T-helper 22 cell (primary cell): ENCODE measurements around the gene KCNH2.

Experiments used
- DNase-seq: peaks from one replicate; pipeline ENCODE4 v3.0.0-alpha.2; 2020; ENCODE audit warnings: low read depth

The KCNH2 gene

DNA sequence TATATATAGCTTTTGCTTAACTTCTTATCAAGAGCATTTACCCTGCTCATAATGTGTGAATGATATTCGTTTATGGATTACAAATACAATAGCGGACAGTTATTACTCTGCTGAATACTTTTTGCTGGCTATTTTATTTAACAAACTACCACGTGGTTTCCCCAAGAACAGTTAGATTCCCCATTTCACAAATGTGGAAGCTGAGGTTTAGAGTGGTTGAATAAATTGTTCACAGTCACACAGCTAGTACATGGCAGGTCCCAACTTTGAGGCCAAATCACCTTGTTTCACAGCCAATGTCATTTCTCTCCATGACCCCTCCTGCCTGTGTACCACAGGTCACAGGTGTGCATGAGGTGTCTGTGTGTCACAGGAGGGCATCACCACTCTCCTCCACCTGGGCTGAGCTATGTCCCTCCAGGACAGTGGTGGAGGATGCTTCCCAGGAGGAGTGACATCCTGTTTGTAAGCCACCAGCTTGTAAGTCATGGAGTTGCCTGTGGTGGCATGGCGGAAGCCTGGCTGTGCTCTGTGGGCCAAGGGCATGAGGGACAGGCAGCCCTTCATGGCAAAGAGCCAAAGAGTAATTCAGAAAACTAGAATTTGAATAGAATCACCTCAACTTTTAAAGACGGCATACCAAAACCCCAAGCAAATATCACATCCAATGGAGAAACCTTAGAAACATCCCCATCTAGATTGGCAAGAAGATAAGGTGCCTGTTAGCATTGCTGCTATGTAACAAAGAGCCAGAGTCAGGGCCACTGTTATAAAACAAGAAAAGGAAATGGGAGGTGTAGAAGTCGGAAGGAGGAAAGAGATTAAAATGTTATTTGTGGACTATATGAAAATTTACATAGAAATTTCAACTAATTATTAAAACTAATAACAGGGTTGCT is 73.9 kb downstream of the KCNH2 start:
- DNase-seq, result no peak

DNA sequence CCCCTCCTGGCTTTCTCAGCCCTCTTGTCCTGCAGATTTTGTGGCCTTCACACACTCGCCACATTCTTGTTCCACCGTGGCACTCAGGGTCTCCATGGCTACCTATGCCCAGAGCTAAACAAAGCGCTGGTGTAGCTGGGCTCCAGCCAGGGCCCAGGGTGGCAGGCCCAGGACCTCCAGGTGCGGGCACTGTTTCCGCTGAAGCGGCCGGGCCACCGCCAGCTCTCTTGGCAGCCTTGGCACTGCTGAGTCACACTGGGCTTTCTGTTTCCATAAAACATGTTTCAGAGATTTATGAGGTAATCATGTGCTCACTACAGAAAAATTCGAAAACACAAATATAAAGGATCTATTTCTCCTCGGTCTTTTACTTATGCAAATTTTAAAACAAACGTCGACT is 74.5 kb downstream of the KCNH2 start:
- no peak for DNase-seq

DNA sequence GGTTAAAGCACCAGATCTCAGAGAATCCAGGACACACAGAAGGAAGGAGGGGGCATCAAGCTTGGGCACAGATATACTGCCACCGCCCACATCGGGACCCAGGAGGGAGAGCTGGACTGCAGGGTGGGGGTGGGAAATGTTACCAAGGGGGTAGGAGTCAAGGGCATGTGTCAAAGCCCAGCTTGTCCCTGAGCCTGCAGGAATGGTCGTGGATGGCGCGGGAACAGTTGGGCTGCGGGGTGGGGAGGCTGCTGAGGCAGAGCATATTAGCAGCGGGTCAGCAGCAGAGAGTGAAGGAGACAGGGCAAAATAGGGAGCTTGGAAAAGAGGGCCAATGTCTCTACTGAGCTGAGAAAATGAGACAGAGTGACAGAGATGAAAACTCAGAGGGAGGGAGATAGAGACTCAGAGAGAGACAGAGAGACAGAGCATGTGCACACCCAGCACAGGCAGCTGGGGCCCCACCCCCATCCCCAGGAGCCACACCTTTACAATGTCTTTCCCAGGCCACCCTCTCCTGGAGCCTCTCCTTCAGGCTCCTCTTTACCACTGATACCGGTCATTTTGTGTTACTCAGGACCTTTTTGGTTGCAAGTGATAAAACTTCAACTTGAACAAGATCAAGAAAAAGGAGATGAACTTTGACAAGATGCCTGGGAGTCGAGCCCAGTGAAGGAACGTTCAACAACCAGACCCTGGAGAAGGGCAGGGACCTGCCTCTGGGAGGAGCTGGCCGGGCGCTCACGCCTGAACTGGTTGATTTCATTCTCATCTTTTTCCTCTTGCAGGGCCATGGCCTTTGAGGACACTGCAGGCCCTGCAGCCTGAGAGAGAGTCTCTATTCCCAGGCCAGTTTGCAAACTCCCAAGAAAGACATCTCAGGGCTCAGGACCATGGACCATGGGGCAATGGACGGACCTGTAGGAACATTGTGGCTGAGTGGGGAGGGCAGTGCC is 75.8 kb downstream of the KCNH2 start:
- no peak for DNase-seq

DNA sequence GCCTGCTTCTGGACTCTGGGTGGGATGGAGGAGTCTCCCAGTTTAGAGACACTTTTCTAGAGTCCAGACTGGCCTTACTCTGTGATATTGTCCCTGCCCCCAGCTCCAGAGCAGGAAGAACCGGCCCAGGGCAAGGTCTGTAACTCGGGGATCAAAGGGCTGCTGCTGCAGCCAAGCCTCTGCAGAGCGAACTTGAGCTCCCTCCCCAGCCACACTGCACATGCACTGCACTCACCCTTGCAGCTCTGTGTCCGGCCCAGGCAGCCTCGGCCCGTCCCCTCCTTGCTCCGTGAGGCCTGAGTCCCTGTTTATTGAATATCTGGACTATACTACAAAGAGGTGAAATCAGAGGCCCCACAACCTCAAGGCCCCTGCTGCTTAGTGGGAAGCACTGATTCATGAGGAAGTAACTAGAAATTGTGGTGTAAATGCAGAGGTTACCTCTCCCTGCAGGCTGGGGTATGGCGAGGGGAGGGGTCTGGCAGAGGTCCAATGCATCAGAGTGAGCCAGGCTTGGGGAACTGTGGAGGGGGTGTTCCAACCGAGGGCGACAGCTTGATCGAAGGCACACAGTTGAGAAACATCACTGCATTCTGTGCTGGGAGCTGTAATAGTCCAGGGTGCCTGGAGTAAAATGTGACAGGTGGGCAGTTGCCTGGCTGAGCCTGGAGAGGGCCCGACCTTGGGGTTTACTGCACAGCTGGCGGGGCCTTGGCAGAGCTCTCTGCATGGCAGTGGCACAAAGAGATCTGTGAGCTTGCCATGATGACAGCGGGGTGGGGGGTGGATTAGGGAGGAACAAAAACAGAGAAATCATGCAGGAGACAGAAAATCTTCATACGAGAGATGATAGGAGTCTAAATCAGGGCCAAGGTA is 76.7 kb downstream of the KCNH2 start:
- DNase-seq, result no peak

DNA sequence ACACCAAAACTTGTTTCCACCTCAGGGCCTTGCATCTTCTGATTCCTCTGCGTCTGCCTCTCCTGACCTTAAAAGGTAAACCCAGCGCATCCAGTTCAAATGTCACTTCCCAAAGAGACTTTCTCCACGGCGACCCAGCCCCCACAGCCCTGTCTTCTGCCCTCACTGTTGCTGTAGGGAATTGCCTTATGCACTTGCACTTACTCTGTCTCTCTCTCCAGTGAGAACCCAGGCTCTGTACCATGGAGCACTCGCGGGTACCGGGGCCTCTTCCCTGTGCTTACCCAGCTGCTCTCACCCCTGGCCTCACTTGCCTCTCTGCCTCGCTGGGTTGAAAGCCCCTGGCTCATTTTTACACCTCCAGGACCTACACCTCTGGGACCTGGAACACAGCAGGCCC is 77.4 kb downstream of the KCNH2 start:
- DNase-seq, result no peak

DNA sequence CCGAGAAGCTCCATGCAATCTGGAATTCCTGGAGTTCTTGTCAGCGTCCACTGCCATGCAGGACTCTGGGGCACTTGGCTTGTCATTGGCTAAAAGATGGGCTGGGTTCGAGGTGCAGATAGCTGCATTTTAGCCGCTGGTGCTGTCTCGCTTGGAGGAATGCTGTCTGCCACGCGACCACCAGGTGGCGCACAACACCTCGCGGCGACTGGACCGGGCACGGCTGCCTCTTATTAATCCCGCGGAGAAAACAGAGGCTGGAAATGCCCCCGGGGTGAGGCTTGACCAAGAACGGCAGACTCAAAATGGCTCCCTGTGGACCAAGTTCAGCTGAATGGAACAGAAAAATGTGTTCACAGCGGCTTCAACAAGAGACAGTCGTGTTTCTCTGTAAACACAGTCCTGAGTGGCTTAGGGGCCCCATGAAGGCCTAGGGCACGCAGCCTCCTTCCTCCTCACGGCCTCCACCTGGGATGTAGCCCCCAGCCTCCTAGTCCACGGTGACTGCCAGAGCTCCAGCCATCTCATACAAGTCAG is 79.6 kb downstream of the KCNH2 start:
- DNase-seq, result peak; percentile 42

DNA sequence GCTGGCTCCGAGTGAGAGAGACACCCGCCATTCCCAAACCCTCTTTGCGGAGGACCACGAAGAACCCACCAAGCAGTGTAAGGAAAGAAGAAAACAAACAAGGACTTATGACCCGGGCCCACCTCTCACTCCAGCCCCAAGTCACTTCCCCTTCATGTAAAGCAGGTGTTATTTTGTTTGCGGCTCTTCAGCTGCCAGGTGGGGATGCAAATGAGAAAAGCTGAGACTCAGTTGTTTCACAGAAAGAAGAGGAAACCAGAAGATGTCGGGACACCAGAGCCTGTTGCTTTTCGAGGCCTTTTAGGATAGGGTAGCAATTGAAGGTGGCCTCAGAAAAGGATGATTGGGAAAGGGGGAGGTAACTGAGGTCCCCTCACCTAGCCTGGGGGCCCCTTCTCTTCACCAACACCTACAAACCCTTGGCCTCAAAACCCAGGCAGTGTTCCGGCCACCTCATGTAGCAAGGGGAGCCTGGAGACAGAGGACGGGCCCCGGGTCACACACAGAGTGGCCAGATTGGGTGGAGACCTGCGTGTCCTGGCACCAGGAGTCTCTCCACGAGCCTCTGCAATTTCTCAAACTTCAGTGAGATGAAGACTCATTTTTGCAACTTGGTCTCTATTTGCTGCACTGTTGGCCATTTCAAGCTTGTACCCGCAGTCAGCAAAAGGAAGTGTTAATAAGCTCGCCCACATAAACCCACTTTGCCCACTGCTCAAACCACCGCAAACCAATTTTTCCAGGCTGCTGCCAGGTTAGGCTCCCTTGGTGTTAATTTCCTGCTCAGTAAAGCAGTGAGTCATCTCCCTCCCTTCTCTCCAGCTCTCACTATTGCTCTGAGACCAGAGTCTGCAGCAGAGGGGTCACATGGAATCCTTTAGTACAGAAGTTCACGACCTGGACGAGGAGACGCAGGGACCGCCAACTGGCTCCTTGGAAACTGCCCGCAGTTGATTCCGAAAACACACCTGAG is 80.3 kb downstream of the KCNH2 start:
- DNase-seq, result no peak

DNA sequence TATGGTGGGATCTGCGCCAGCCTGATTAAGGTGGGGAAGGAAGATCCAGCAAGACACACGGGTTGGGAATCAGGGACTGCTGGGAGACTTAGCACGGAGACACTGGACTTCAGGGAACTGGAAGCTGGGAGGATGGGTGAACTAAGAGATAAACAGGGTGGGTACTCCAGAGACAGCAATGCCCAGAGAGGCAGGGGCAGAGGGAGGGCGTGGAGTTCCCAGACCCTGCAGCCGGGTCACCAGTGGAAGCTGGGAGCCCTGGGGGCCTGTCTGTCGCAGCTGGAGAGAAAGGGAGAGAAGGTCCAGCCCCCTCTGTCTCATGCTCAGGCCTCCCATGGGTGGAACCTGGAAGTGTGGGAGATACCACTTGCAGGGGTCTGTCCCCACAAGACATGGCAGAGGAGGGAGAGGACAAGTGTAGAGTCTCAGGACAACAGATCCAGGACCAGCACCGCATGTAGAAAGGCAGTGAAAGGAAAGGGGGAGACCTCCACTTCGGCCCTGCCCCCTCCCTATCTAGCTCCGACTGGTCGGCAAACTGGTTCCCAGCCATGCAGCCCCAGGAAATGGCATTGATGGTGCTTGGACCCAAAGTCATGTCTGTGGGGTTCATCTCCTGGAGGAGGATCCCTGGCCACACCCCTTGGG is 81.4 kb downstream of the KCNH2 start:
- no peak for DNase-seq

DNA sequence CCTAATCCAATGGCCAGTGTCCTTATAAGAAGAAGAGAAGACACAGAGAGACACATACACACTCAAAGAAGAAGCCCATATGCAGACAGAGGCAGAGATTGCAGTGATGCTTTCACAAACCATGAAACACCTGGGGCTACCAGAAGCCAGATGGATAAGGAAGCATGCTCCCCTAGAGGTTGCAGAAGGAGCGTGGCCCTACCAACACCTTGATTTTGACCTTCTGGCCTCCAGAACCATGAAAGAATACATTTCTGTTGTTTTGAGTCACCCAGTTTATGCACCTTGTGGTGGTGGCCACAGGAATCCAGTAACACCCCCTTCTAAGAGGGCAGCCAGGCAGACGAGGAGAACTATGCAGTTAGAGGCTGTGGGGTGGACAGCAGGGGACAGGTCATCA is 82.3 kb downstream of the KCNH2 start:
- DNase-seq, result no peak
